Panc1 (cell line): ENCODE data around the gene TCF3. TPM values are rescaled to one million over a fixed set of nuclear protein-coding genes. Genes with fewer than 3 reads are reported as not detected.

Experiments used
- ATAC-seq: fragments of 200-7000 bp; cut with Tn5 transposase; 2 replicates; pipeline ENCODE4 v1.9.1; 2020; ENCODE audit warnings: mild to moderate bottlenecking, moderate library complexity
- BruUV-seq: library from RNA; stranded (reverse); fragments of 400-500 nt; replicated peaks from 2 replicates; lab custom pipeline; 2021; lab: Mats Ljungman, UMichigan
- CTCF ChIA-PET: fragments of 300-600 bp; sonication (Branson Sonifier 250); formaldehyde crosslinking; loops from one replicate; lab custom pipeline; 2022; ENCODE audit warnings: antibody characterized with exemption; lab: Charles Lee
- POLR2A ChIA-PET: fragments of 300-600 bp; sonication (Branson Sonifier 250); formaldehyde crosslinking; loops from one replicate; lab custom pipeline; 2022; ENCODE audit warnings: antibody characterized with exemption; lab: Charles Lee
- DNase-seq: peaks from one replicate; pipeline ENCODE4 v3.0.0-alpha.2; 2010; ENCODE audit warnings: low read depth, low spot score
- H3K27ac ChIP-seq: 2 replicates; pipeline ENCODE4 v1.5.1; 2011; ENCODE audit warnings: mild to moderate bottlenecking, low read length, inconsistent platforms
- H3K27me3 ChIP-seq: fragments of 200-500 bp; sonication (Bioruptor generic); 2 replicates; pipeline ENCODE4 v1.6.0; 2014; ENCODE audit warnings: low read length, inconsistent platforms; ENCODE audit not compliant: control insufficient read depth, insufficient read depth
- H3K36me3 ChIP-seq: fragments of 200-500 bp; sonication (Bioruptor generic); 2 replicates; pipeline ENCODE4 v1.5.1; 2014; ENCODE audit warnings: inconsistent platforms, mild to moderate bottlenecking, low read length, moderate library complexity; ENCODE audit not compliant: control insufficient read depth, insufficient read depth
- H3K4me1 ChIP-seq: 2 replicates; pipeline ENCODE4 v1.5.1; 2011; ENCODE audit warnings: inconsistent platforms, mild to moderate bottlenecking, low read length, moderate library complexity; ENCODE audit not compliant: control insufficient read depth, insufficient read depth
- H3K4me3 ChIP-seq, 2 experiments: 2 replicates each; pipeline ENCODE4 v1.5.1; 2011 to 2012; ENCODE audit warnings: low read depth in 2 of 2, low read length in 2 of 2, mild to moderate bottlenecking in 2 of 2, inconsistent platforms in 1 of 2, moderate library complexity in 1 of 2
- H3K9me3 ChIP-seq: fragments of 200-500 bp; sonication (Bioruptor generic); 2 replicates; pipeline ENCODE4 v1.5.1; 2014; ENCODE audit warnings: low read depth, mild to moderate bottlenecking, inconsistent platforms, low read length, moderate library complexity; ENCODE audit not compliant: control insufficient read depth, insufficient read depth
- CTCF ChIP-seq: fragments of 450-650 bp; IDR thresholded peaks from 2 replicates; pipeline ENCODE4 v1.5.1; 2017; ENCODE audit warnings: mild to moderate bottlenecking
- POLR2AphosphoS5 ChIP-seq: IDR thresholded peaks from 2 replicates; pipeline ENCODE4 v1.6.1; 2012; ENCODE audit warnings: mild to moderate bottlenecking, low read depth, low read length, moderate library complexity
- REST ChIP-seq, 2 experiments: IDR thresholded peaks; 2 replicates each; pipeline ENCODE4 v1.6.1; 2011 to 2012; ENCODE audit warnings: low read depth in 2 of 2, control low read depth in 1 of 2, low read length in 1 of 2, mild to moderate bottlenecking in 1 of 2, moderate library complexity in 1 of 2; ENCODE audit not compliant: insufficient read depth in 1 of 2
- SIN3A ChIP-seq: IDR thresholded peaks from 2 replicates; pipeline ENCODE4 v1.6.1; 2012; ENCODE audit warnings: low read depth, mild to moderate bottlenecking, low read length, moderate library complexity, borderline replicate concordance; ENCODE audit not compliant: insufficient read depth
- TCF7L2 ChIP-seq: IDR thresholded peaks from 2 replicates; pipeline ENCODE4 v1.6.1; 2011; ENCODE audit warnings: mild to moderate bottlenecking, low read depth, low read length, inconsistent platforms
- in situ Hi-C: cut with HindIII; loops from 2 replicates; pipeline ENCODE4 v1.10.0; 2016; ENCODE audit warnings: low sequenced_read_pairs, low pct_unique_long_range_greater_than_20kb
- intact Hi-C: fragments of 100-400 bp; cut with micrococcal nuclease; formaldehyde crosslinking; loops from one replicate; pipeline ENCODE4 v1.10.0; 2022; ENCODE audit not compliant: unreplicated experiment
- total RNA-seq: library from RNA; stranded (reverse); gene quantifications from one replicate; pipeline ENCODE4 v1.2.1, GENCODE V29; 2021; ENCODE audit not compliant: unreplicated experiment

TCF3 gene
- total RNA-seq, 1 experiment from 2014 or later: 175 TPM

GRCh38 chr19:1685046-1685445 is 32.6 kb upstream of the TCF3 start:
- H3K9me3 ChIP-seq: no peaks in the 10 kb centered on the region
- ATAC-seq (no peak), DNase-seq (no peak)
- TF ChIP-seq TCF7L2: no peak
- no peak for TF ChIP-seq CTCF
- TF ChIP-seq SIN3A: no peak
- TF ChIP-seq POLR2AphosphoS5: no peak
- in situ Hi-C loops (no loop called here), intact Hi-C loops (no loop called here)
- ChIA-PET CTCF (no interaction called here), POLR2A (no interaction called here)
- no peak overlapping the region for H3K27ac ChIP-seq
- no peaks in the 10 kb centered on the region for H3K36me3 ChIP-seq
- H3K4me1 ChIP-seq: no peaks in the 10 kb centered on the region; the same call in 1 of the 2 replicates
- no peak overlapping the region for H3K4me3 ChIP-seq
- no TSS peak for BruUV-seq
- H3K27me3 ChIP-seq: no peaks in the 10 kb centered on the region

- DNase-seq (no peak), ATAC-seq (no peak)
- Histone ChIP-seq H3K4me3 (no peak overlapping the region), H3K4me1 (no peaks in the 10 kb centered on the region; the same call in 1 of the 2 replicates), H3K9me3 (no peaks in the 10 kb centered on the region), H3K27ac (no peak overlapping the region), H3K36me3 (no peaks in the 10 kb centered on the region), H3K27me3 (no peaks in the 10 kb centered on the region)
- no TSS peak for BruUV-seq
- ChIA-PET CTCF (no interaction called here), POLR2A (no interaction called here)
- in situ Hi-C loops: no loop called here
- intact Hi-C loops: no loop called here
- TF ChIP-seq CTCF (no peak), POLR2AphosphoS5 (no peak), REST (IDR thresholded peaks at IDR 0.05; ENCODE audit: insufficient read depth in 1 of 2, low read depth in 2 of 2, low read length in 1 of 2) (no peak), SIN3A (no peak), TCF7L2 (no peak)
These were observed 32.1 kb upstream of the TCF3 start for GRCh38 chr19:1684573-1684912.
